Esophagus squamous epithelium (tissue), 5 donors: ENCODE results near the gene ZNF175. TPM values are rescaled to one million over a fixed set of nuclear protein-coding genes. Genes with fewer than 3 reads are reported as not detected.

Experiments
- DNase-seq: peaks from one replicate; lab custom pipeline; 2025; lab: John Stamatoyannopoulos, UW
- H3K27ac ChIP-seq, 4 donors: fragments of 200-600 bp; sonication (generic); one replicate each; pipeline ENCODE4 v1.5.1; 2016 to 2019; ENCODE audit warnings: mild to moderate bottlenecking in 1 of 4
- H3K27me3 ChIP-seq, 4 donors: fragments of 200-600 bp; sonication (generic); 1 replicate in 3 of 4; 2 replicates in 1 of 4; pipeline versions ENCODE4 v1.5.1 to v1.6.0; 2017 to 2021; ENCODE audit warnings: antibody characterized with exemption in 1 of 4
- H3K36me3 ChIP-seq, 3 donors: fragments of 200-600 bp; sonication (generic); one replicate each; pipeline ENCODE4 v1.5.1; 2016 to 2019
- H3K4me1 ChIP-seq, 3 donors: fragments of 200-600 bp; sonication (generic); one replicate each; pipeline ENCODE4 v1.5.1; 2017 to 2019
- H3K4me3 ChIP-seq, 4 donors: fragments of 200-600 bp; sonication (generic); 1 replicate in 3 of 4; 2 replicates in 1 of 4; pipeline ENCODE4 v1.5.1; 2016 to 2019; ENCODE audit warnings: mild to moderate bottlenecking in 2 of 4, moderate library complexity in 1 of 4
- H3K9me3 ChIP-seq, 3 donors: fragments of 200-600 bp; sonication (generic); one replicate each; pipeline ENCODE4 v1.5.1; 2016 to 2019
- CTCF ChIP-seq, 6 experiments: fragments of 450-650 bp in 4 of 6; fragments of 200-600 bp in 2 of 6; sonication (generic) in 2 of 6; IDR thresholded peaks; one replicate each; pipeline ENCODE4 v1.5.1; 2016 to 2019; ENCODE audit warnings: antibody characterized with exemption in 6 of 6, mild to moderate bottlenecking in 4 of 6, moderate library complexity in 4 of 6
- POLR2A ChIP-seq, 4 donors: fragments of 450-650 bp; IDR thresholded peaks; one replicate each; pipeline ENCODE4 v1.6.1; 2017; ENCODE audit warnings: antibody characterized with exemption in 4 of 4, mild to moderate bottlenecking in 4 of 4, moderate library complexity in 3 of 4
- WGBS, 2 donors: methylation state at CpG; one replicate each; pipeline ENCODE4 v1.1.5; 2018; 5-methylcytosine and 5-hydroxymethylcytosine counted together
- intact Hi-C: fragments of 100-400 bp; cut with DNase I; formaldehyde crosslinking; loops from one replicate; pipeline ENCODE4 v1.15.0; 2022
- total RNA-seq, 4 donors: library from RNA; depleted of rRNA; stranded (reverse); fragments of >200 nt; gene quantifications; one replicate each; pipeline ENCODE4 v1.1.0, GENCODE V29; 2016
- donor health status: DM: yes; HTN: yes; CAD: no.

Gene ZNF175
- 1 to 10 TPM; 2.5 to 5.7 (median 2.9) TPM for total RNA-seq

DNA sequence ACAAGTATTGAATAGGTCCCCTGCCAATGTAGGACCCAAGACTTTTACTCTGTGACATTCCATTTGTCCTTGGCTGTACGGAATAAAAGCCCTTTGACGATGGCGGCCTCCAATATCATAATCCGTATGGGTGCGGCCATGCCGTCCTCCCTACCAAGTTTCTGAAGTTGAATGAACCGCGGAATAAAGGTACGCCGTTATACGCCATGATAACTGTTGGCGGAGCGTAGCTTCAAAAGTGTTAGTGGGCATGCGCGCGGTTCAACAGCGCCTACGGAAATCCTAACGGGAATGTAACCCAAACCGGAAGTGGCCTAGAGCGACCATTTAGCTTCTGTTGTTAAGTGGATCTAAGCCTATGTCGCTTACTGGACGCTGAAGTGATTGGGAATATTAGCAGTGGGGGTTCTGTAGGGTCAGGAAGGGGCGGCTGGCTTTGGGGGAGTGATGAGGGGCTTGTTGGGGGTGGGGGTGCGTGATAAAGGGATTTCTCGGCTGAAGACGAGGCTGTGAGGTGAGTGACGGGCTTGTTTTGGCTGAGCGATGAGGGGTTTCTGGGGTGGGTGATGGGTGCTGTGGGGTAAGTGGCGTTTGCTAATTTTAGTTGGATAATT, at the start of gene ZNF175:
ZNF175 (plus strand) TSS at position 322 of the 614 bp plus-strand sequence. CDS start 2,047 bp downstream, outside the sequence.
- Histone ChIP-seq H3K9me3 (no peaks in the 10 kb centered on the region), H3K4me3 (peak within 1 kb of the TSS; percentile 52 to 68 (median 60)), H3K4me1 (peaks cover 9 to 23% (median 14%) of the 10 kb centered on the region in 3 donors), H3K27me3 (peaks cover 0 to 14% (median 0%) of the 10 kb centered on the region in 4 donors), H3K27ac (peak within 1 kb of the TSS; percentile 53 to 73 (median 66)), H3K36me3 (peaks cover 0 to 28% (median 0%) of the 10 kb centered on the region in 3 donors)
- DNase-seq, result peak; percentile 54
- TF ChIP-seq POLR2A (IDR thresholded peaks at IDR 0.05) (peak in 1 of 4 donors; percentile 51), CTCF (IDR thresholded peaks at IDR 0.05) (peak in 1 of 6 experiments; percentile 40)
- WGBS, 2 donors, result 0% methylated on average over 28 to 30 of the region's 30 CpGs
- intact Hi-C loops, result no loop called here

DNA sequence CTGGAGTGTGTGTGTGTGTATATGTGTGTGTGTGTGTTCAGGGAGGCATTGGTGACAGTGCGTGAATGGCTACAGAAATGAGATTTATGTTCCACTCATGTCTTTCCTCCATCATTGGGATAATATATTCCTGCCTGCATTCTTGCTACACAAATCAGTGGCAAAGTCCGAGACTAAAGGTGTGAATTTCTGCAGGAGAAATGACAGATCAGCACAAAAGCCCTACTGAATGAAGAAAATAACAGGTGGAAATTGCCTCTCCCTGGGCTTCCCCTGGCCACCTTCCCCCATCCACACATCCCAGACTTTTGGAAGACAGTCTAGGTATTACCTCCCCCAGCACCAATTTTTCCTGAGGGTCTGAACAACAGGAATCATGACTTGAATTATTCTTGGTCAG, 49.7 kb upstream of the ZNF175 start:
- no peaks in the 10 kb centered on the region for H3K4me1 ChIP-seq
- TF ChIP-seq POLR2A (IDR thresholded peaks at IDR 0.05) (no peak), CTCF (IDR thresholded peaks at IDR 0.05) (no peak)
- 73 to 82% methylated on average over 2 of the region's 2 CpGs for WGBS, 2 donors
- no peak overlapping the region for H3K27ac ChIP-seq
- intact Hi-C loops, result no loop called here
- H3K27me3 ChIP-seq, result peaks cover 0 to 13% (median 0%) of the 10 kb centered on the region in 4 donors
- no peak overlapping the region for H3K4me3 ChIP-seq
- no peak for DNase-seq
- no peaks in the 10 kb centered on the region for H3K36me3 ChIP-seq
- H3K9me3 ChIP-seq, result peaks cover 0 to 6% (median 0%) of the 10 kb centered on the region in 3 donors

GRCh38 chr19:51521781-51522180, 49.3 kb upstream of the ZNF175 start:
- no peak for DNase-seq
- H3K27me3 ChIP-seq, result peaks cover 0 to 13% (median 0%) of the 10 kb centered on the region in 4 donors
- intact Hi-C loops, result no loop called here
- peaks cover 0 to 6% (median 0%) of the 10 kb centered on the region in 3 donors for H3K9me3 ChIP-seq
- no peaks in the 10 kb centered on the region for H3K36me3 ChIP-seq
- H3K4me1 ChIP-seq, result no peaks in the 10 kb centered on the region
- TF ChIP-seq CTCF (IDR thresholded peaks at IDR 0.05) (no peak), POLR2A (IDR thresholded peaks at IDR 0.05) (no peak)
- 33 to 47% methylated on average over 2 of the region's 2 CpGs for WGBS, 2 donors
- H3K27ac ChIP-seq, result no peak overlapping the region
- no peak overlapping the region for H3K4me3 ChIP-seq

- 71 to 77% methylated on average over 5 to 8 of the region's 8 CpGs for WGBS, 2 donors
- Histone ChIP-seq H3K27ac (no peak overlapping the region), H3K36me3 (no peaks in the 10 kb centered on the region), H3K4me1 (no peaks in the 10 kb centered on the region), H3K4me3 (no peak overlapping the region), H3K9me3 (no peaks in the 10 kb centered on the region), H3K27me3 (peaks cover 0 to 19% (median 0%) of the 10 kb centered on the region in 4 donors)
- TF ChIP-seq CTCF (IDR thresholded peaks at IDR 0.05) (no peak), POLR2A (IDR thresholded peaks at IDR 0.05) (no peak)
- intact Hi-C loops, result no loop called here
- DNase-seq, result no peak
Measured at GRCh38 chr19:51524666-51525264, 46.3 kb upstream of the ZNF175 start.

- TF ChIP-seq CTCF (IDR thresholded peaks at IDR 0.05) (no peak), POLR2A (IDR thresholded peaks at IDR 0.05) (no peak)
- intact Hi-C loops, result no loop called here
- WGBS, 2 donors, result 37 to 80% methylated on average over 1 to 3 of the region's 4 CpGs
- H3K27me3 ChIP-seq, result peaks cover 0 to 26% (median 0%) of the 10 kb centered on the region in 4 donors
- H3K4me1 ChIP-seq, result no peaks in the 10 kb centered on the region
- H3K9me3 ChIP-seq, result no peaks in the 10 kb centered on the region
- no peak for DNase-seq
- no peak overlapping the region for H3K4me3 ChIP-seq
- no peaks in the 10 kb centered on the region for H3K36me3 ChIP-seq
- no peak overlapping the region for H3K27ac ChIP-seq
Measured at GRCh38 chr19:51525651-51526050, 45.4 kb upstream of the ZNF175 start.
